Activated CD4-positive, alpha-beta memory T cell treated with anti-CD3 and anti-CD28 coated beads, Interleukin-2, amount 10 ng/mL, durations not matched to agents 7 days and 5 days (primary cell): Measurements from ENCODE around the gene GALNT10. TPM values are rescaled to one million over a fixed set of nuclear protein-coding genes. Genes with fewer than 3 reads are reported as not detected.

Experiments
- total RNA-seq, 2 experiments: library from RNA; stranded (reverse); gene quantifications; one replicate each; pipeline ENCODE4 v1.2.3, GENCODE V29; 2021

GALNT10 gene
- total RNA-seq, 2 experiments from 2014 or later = 38.6 to 40.4 TPM

Other genes starting within 250 kb of the GALNT10 start
- gene FAM114A2, start 151.8 kb upstream of the GALNT10 start, total RNA-seq = 10 to 100 TPM; 27.0 to 28.5 TPM
- 10 to 100 TPM; 23.5 to 25.5 TPM for gene MFAP3, start 151.8 kb upstream of the GALNT10 start, total RNA-seq